DND-41 (cell line): ENCODE data around the gene SEPTIN10.

Source experiments
- EZH2 ChIP-seq: IDR thresholded peaks from 3 replicates; pipeline ENCODE4 v1.6.1; 2012; ENCODE audit warnings: borderline replicate concordance, low read depth, mild to moderate bottlenecking, moderate library complexity, low read length, inconsistent platforms; ENCODE audit not compliant: severe bottlenecking
- TF ChIP-seq, protein P1 (sequence below): IDR thresholded peaks from 2 replicates; pipeline ENCODE4 v1.5.1; 2012; ENCODE audit warnings: borderline replicate concordance, low read length, moderate library complexity, mild to moderate bottlenecking; ENCODE audit not compliant: poor library complexity, severe bottlenecking; ENCODE audit errors: extremely low read depth

DNA sequence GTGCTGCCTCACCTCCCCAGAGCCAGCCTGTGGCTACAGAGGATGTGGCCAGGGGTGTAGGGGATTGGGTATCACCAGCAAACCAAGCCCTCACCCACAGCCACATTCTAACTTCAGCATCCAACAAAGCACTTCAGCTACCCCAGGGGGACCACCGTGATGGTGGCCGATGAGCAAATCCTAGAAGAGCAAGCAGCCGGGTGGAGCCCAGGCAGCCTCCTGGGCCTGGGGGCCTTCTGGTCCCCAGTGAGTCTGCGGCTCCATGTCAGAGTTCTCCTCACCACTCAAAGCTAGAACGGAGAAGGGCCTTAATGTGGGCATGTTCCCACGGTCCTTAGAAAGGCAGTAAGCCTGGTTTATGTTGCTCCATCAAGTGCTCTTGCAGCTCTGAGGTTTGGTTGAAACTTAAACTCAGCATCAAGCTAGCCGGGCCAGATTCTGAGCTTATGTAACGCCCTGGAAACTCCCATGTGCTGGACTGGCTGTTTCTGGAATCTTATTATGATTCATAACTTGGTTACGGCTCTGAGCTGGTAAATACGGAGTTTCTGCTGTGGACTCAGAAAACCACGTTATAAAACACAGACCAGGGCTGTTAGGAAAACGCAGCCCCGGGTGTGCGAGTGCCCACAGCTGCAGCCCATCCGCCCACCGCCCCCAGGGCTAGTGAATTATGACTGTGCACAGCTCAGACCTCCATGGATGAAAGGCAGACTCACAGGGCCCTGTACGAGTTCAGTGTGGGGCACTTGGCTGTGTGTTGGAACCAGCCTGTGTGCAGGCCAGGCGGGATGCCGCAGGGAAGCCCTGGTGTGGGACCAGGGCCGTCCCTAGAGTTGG lies 99.8 kb downstream of the SEPTIN10 start:
- TF ChIP-seq, protein P1, sequence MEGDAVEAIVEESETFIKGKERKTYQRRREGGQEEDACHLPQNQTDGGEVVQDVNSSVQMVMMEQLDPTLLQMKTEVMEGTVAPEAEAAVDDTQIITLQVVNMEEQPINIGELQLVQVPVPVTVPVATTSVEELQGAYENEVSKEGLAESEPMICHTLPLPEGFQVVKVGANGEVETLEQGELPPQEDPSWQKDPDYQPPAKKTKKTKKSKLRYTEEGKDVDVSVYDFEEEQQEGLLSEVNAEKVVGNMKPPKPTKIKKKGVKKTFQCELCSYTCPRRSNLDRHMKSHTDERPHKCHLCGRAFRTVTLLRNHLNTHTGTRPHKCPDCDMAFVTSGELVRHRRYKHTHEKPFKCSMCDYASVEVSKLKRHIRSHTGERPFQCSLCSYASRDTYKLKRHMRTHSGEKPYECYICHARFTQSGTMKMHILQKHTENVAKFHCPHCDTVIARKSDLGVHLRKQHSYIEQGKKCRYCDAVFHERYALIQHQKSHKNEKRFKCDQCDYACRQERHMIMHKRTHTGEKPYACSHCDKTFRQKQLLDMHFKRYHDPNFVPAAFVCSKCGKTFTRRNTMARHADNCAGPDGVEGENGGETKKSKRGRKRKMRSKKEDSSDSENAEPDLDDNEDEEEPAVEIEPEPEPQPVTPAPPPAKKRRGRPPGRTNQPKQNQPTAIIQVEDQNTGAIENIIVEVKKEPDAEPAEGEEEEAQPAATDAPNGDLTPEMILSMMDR, result no peak
- no peak for TF ChIP-seq EZH2
